CD8-positive, alpha-beta memory T cell (primary cell): ENCODE results near the gene FOXL3. TPM values are rescaled to one million over a fixed set of nuclear protein-coding genes. Genes with fewer than 3 reads are reported as not detected.

Experiments
- CTCF ChIA-PET: fragments of 350-600 bp; sonication (Branson Sonifier 250); formaldehyde crosslinking; loops from one replicate; lab custom pipeline; 2021; ENCODE audit warnings: antibody characterized with exemption; lab: Charles Lee
- POLR2A ChIA-PET: fragments of 350-600 bp; sonication (Branson Sonifier 250); formaldehyde crosslinking; loops from one replicate; lab custom pipeline; 2021; ENCODE audit warnings: antibody characterized with exemption; lab: Charles Lee
- DNase-seq, 5 donors: peaks; one replicate each; pipeline versions ENCODE4 v3.0.0 to v3.0.0-alpha.2; 2020 to 2022; ENCODE audit warnings: mixed read lengths in 1 of 5
- H3K27ac ChIP-seq: one replicate; pipeline ENCODE4 v1.7.0; 2013; ENCODE audit warnings: low read depth, mild to moderate bottlenecking, low read length, moderate library complexity
- H3K27me3 ChIP-seq: 2 replicates; pipeline ENCODE4 v1.7.0; 2013; ENCODE audit warnings: low read length, mild to moderate bottlenecking; ENCODE audit not compliant: insufficient read depth, poor library complexity, severe bottlenecking
- H3K36me3 ChIP-seq: 2 replicates; pipeline ENCODE4 v1.7.0; 2013; ENCODE audit warnings: mild to moderate bottlenecking, low read length, moderate library complexity; ENCODE audit not compliant: insufficient read depth
- H3K4me1 ChIP-seq: 2 replicates; pipeline ENCODE4 v1.7.0; 2013; ENCODE audit warnings: mild to moderate bottlenecking, low read length, moderate library complexity; ENCODE audit not compliant: insufficient read depth
- H3K4me3 ChIP-seq: 2 replicates; pipeline ENCODE4 v1.7.0; 2013; ENCODE audit warnings: mild to moderate bottlenecking, low read length
- H3K9me3 ChIP-seq: 2 replicates; pipeline ENCODE4 v1.7.0; 2013; ENCODE audit warnings: mild to moderate bottlenecking, low read length
- H3K27ac Mint-ChIP-seq, 8 donors: one replicate each; pipeline ENCODE4 v1.8.0; 2020 to 2021; ENCODE audit warnings: mixed read lengths in 8 of 8, mild to moderate bottlenecking in 6 of 8, inconsistent platforms in 3 of 8, moderate library complexity in 3 of 8
- H3K27me3 Mint-ChIP-seq, 2 donors: one replicate each; pipeline ENCODE4 v1.8.0; 2020 to 2021; ENCODE audit warnings: mixed read lengths in 2 of 2, mild to moderate bottlenecking in 1 of 2, moderate library complexity in 1 of 2
- H3K36me3 Mint-ChIP-seq, 3 donors: one replicate each; pipeline ENCODE4 v1.8.0; 2020 to 2021; ENCODE audit warnings: mixed read lengths in 3 of 3, inconsistent platforms in 1 of 3, mild to moderate bottlenecking in 1 of 3
- H3K4me1 Mint-ChIP-seq, 3 donors: one replicate each; pipeline ENCODE4 v1.8.0; 2020 to 2021; ENCODE audit warnings: mixed read lengths in 3 of 3, inconsistent platforms in 1 of 3, mild to moderate bottlenecking in 1 of 3
- H3K4me3 Mint-ChIP-seq, 7 donors: one replicate each; pipeline ENCODE4 v1.8.0; 2020 to 2021; ENCODE audit warnings: mixed read lengths in 7 of 7, mild to moderate bottlenecking in 6 of 7, moderate library complexity in 4 of 7, inconsistent platforms in 2 of 7
- H3K9me3 Mint-ChIP-seq, 5 donors: one replicate each; pipeline ENCODE4 v1.8.0; 2020 to 2022; ENCODE audit warnings: mixed read lengths in 5 of 5, mild to moderate bottlenecking in 3 of 5, moderate library complexity in 2 of 5, inconsistent platforms in 1 of 5
- polyA plus RNA-seq: library from polyadenylated mRNA; unstranded; fragments of 300-500 nt; fragmentation: Illumina TruSeq; gene quantifications from one replicate; pipeline ENCODE4 v1.2.3, GENCODE V29; 2021
- total RNA-seq, 2 experiments: library from RNA; stranded (reverse); gene quantifications; one replicate each; pipeline ENCODE4 v1.2.3, GENCODE V29; 2021

Gene FOXL3
- total and polyA plus RNA-seq, 3 experiments from 2014 or later: not detected

DNA sequence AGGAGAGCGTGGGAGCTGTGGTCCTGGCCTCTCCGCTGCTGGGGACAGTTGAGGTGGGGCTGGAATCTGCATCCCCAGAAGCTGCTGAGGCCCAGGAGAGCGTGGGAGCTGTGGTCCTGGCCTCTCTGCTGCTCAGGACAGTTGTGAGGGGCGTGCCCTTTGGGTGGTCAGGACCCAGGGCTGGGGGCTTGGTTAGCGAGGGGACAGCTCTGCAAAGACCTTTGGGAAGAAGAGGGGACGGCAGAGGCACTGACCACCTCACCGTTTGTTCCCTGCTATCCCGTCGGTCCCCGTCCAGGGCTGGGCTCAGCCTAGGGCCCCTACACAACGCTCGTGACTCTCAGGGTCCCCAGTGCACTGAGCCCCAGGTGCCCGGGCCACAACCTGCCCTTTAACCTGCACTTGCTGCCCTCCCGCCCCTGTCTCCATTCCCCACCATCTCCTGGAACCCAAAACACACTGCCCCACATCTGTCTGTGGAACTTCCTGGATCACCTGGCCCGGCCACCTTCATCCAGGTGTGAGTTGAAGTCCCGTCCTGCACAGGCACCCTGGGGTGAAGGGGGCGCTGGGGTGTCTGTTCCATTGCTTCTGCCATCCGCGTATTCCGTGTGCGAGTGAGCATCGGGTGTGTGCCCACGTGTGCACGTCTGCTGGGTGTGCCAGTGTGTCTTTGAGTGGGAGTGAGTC, 14.1 kb downstream of the FOXL3 start:
- H3K9me3 ChIP-seq: no peaks in the 10 kb centered on the region
- Mint-ChIP-seq H3K9me3 (peaks cover 0 to 3% (median 0%) of the 10 kb centered on the region in 5 donors), H3K27ac (no peak overlapping the region), H3K4me3 (no peak overlapping the region), H3K27me3 (peaks cover 5 to 13% of the 10 kb centered on the region in 2 donors), H3K36me3 (no peaks in the 10 kb centered on the region), H3K4me1 (no peaks in the 10 kb centered on the region)
- H3K36me3 ChIP-seq: no peaks in the 10 kb centered on the region
- H3K27ac ChIP-seq: no peak overlapping the region
- no peaks in the 10 kb centered on the region for H3K27me3 ChIP-seq
- CTCF ChIA-PET: no interaction called here
- DNase-seq: no peak
- no peak overlapping the region for H3K4me3 ChIP-seq
- POLR2A ChIA-PET: no interaction called here
- no peaks in the 10 kb centered on the region for H3K4me1 ChIP-seq

GRCh38 chr7:304574-305409, 14.8 kb downstream of the FOXL3 start:
- H3K27me3 ChIP-seq: no peaks in the 10 kb centered on the region
- no peak overlapping the region for H3K4me3 ChIP-seq
- peaks cover 5 to 16% of the 10 kb centered on the region in 2 donors for H3K27me3 Mint-ChIP-seq
- H3K9me3 Mint-ChIP-seq: peaks cover 0 to 3% (median 0%) of the 10 kb centered on the region in 5 donors
- no peaks in the 10 kb centered on the region for H3K9me3 ChIP-seq
- no peaks in the 10 kb centered on the region for H3K4me1 ChIP-seq
- ChIA-PET POLR2A (no interaction called here), CTCF (interaction anchor here (1.0 kb wide), 1 partner anchor 17 kb away, joined by 4 read pairs; no protein-coding TSS in a partner anchor)
- no peaks in the 10 kb centered on the region for H3K36me3 ChIP-seq
- no peak overlapping the region for H3K27ac ChIP-seq
- no peak overlapping the region for H3K4me3 Mint-ChIP-seq
- no peaks in the 10 kb centered on the region for H3K4me1 Mint-ChIP-seq
- no peaks in the 10 kb centered on the region for H3K36me3 Mint-ChIP-seq
- no peak overlapping the region for H3K27ac Mint-ChIP-seq
- no peak for DNase-seq

DNA sequence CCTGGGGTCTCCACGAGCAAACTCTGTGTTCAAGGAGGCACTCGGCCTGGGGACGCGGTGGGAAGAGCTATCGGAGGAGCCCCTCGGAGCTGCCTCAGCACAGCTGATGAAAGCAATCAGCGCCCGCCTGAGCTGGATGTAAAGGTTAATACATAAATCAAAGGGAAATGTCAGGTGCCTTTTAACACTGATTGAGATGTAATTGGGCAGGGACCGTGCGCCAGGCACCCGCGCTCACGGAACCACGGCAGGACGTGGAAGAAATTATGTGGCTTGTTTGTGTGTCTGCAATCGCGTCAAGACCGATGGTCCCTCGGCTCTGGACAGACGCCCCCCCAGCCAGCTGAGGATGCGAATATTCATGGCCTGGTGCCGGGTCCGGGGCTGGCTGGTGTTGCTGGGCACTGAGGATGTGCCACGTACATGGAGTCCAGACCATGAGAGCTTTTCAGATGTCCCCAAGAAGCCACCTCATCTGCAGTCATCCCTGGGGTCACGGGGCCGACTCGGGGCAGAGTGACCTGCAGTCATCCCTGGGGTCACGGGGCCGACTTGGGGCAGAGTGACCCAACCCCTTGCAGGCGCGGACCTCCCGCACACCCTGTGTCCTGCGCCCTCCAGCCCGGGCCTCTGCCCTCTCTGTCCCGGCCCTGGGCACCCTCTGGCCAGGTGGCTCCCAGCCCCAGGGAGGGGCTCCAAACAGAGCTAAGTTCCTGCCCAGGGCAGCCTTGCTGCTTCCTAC, 15.6 kb downstream of the FOXL3 start:
- H3K27ac Mint-ChIP-seq: no peak overlapping the region
- Histone ChIP-seq H3K27me3 (no peaks in the 10 kb centered on the region), H3K27ac (no peak overlapping the region), H3K4me1 (no peaks in the 10 kb centered on the region), H3K4me3 (no peak overlapping the region), H3K9me3 (no peaks in the 10 kb centered on the region), H3K36me3 (no peaks in the 10 kb centered on the region)
- no peak for DNase-seq
- ChIA-PET POLR2A (no interaction called here), CTCF (interaction anchor here (1.0 kb wide), 1 partner anchor 16 kb away, joined by 4 read pairs; no protein-coding TSS in a partner anchor)
- no peak overlapping the region for H3K4me3 Mint-ChIP-seq
- H3K4me1 Mint-ChIP-seq: no peaks in the 10 kb centered on the region
- peaks cover 0 to 3% (median 0%) of the 10 kb centered on the region in 5 donors for H3K9me3 Mint-ChIP-seq
- H3K27me3 Mint-ChIP-seq: peaks cover 5 to 16% of the 10 kb centered on the region in 2 donors
- H3K36me3 Mint-ChIP-seq: no peaks in the 10 kb centered on the region

DNA sequence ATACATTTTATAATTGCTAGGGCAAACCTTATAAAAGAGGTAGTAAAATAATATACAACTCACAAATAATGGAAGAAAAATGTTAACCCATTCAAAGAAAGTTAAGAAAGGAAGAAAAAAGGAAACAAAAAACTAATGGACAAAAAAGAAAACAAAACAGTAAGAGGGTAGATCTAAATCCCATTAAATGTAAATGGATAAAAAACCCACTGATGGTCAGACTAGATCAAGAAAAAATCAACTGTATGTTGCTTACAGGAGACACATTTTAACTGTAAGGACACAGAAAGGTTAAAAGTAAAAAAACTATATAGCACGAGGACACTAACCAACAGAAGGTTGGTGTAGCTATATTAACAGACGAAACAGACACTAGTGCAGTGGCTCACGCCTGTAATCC, 18.0 kb downstream of the FOXL3 start:
- no peak overlapping the region for H3K27ac Mint-ChIP-seq
- no peaks in the 10 kb centered on the region for H3K4me1 ChIP-seq
- H3K4me3 ChIP-seq: no peak overlapping the region
- no peak overlapping the region for H3K4me3 Mint-ChIP-seq
- peaks cover 0 to 3% (median 0%) of the 10 kb centered on the region in 5 donors for H3K9me3 Mint-ChIP-seq
- no peaks in the 10 kb centered on the region for H3K27me3 ChIP-seq
- H3K36me3 ChIP-seq: no peaks in the 10 kb centered on the region
- H3K9me3 ChIP-seq: no peaks in the 10 kb centered on the region
- POLR2A ChIA-PET: no interaction called here
- no peaks in the 10 kb centered on the region for H3K4me1 Mint-ChIP-seq
- H3K36me3 Mint-ChIP-seq: no peaks in the 10 kb centered on the region
- CTCF ChIA-PET: no interaction called here
- DNase-seq: no peak
- no peak overlapping the region for H3K27ac ChIP-seq
- H3K27me3 Mint-ChIP-seq: peaks cover 13 to 31% of the 10 kb centered on the region in 2 donors

GRCh38 chr7:309586-310228, 19.7 kb downstream of the FOXL3 start:
- Mint-ChIP-seq H3K4me1 (no peaks in the 10 kb centered on the region), H3K36me3 (no peaks in the 10 kb centered on the region), H3K27me3 (peaks cover 20 to 35% of the 10 kb centered on the region in 2 donors), H3K4me3 (no peak overlapping the region), H3K9me3 (peaks cover 0 to 3% (median 0%) of the 10 kb centered on the region in 5 donors), H3K27ac (peak overlapping the region in 1 of 8 donors; percentile 48)
- Histone ChIP-seq H3K27me3 (no peaks in the 10 kb centered on the region), H3K4me1 (no peaks in the 10 kb centered on the region), H3K9me3 (no peaks in the 10 kb centered on the region), H3K27ac (no peak overlapping the region), H3K36me3 (no peaks in the 10 kb centered on the region), H3K4me3 (no peak overlapping the region)
- ChIA-PET POLR2A (no interaction called here), CTCF (no interaction called here)
- DNase-seq: no peak

DNA sequence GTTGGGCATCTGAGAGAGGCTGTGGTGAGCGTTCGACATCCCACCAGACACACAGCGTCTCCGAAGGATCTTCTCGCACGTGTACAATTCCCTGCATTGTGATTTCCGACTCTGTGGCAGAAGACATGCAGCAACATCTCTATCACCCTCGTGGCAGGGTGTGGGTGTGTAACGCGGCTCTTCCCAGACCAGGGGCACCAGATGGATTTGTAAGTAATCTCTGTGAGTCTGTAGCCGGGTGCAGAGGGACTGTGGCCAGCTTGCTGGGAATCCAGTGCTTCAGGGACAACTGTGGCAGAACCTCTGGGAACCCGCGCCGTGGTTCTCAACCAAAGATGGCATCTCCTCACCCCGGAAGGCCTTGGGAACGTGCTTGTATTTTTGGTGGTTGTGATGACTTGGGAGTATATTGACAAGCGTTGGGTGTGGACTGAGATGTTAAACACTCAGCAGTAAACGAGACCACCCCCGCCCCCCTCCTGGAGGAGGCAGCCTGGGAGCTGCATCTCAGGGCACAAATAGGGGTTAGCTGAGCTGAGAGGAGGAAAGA, 21.2 kb downstream of the FOXL3 start:
- H3K36me3 Mint-ChIP-seq: no peaks in the 10 kb centered on the region
- H3K27me3 Mint-ChIP-seq: peaks cover 25 to 47% of the 10 kb centered on the region in 2 donors
- H3K27me3 ChIP-seq: no peaks in the 10 kb centered on the region
- no peaks in the 10 kb centered on the region for H3K4me1 ChIP-seq
- H3K4me3 ChIP-seq: no peak overlapping the region
- no peak overlapping the region for H3K4me3 Mint-ChIP-seq
- no peaks in the 10 kb centered on the region for H3K36me3 ChIP-seq
- no peak overlapping the region for H3K27ac Mint-ChIP-seq
- ChIA-PET CTCF (no interaction called here), POLR2A (no interaction called here)
- DNase-seq: peak in 1 of 5 donors; percentile 9
- H3K9me3 ChIP-seq: no peaks in the 10 kb centered on the region
- H3K4me1 Mint-ChIP-seq: no peaks in the 10 kb centered on the region
- H3K9me3 Mint-ChIP-seq: peaks cover 0 to 5% (median 2%) of the 10 kb centered on the region in 5 donors
- no peak overlapping the region for H3K27ac ChIP-seq

DNA sequence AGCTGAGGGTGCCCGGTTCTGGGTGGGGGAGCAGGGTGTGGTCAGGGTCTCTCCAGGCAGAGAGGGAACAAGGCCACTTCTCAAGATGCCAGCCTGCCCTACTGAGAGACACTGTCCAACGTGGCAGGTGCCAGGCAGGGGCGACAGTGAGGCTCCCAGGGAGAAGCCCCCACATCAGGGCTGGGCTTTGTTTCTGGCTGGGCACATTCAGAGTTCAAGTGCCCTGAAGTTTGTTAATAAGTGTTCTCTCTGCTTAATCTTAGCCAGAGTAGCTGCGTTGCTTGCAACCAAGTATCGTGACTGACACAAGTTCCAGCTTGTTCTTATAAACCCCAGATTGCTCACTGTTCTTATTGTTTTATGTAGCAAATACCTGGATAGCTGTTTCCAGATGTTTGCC, 21.8 kb downstream of the FOXL3 start:
- POLR2A ChIA-PET: no interaction called here
- DNase-seq: peak in 1 of 5 donors; percentile 8
- H3K9me3 Mint-ChIP-seq: peaks cover 0 to 5% (median 2%) of the 10 kb centered on the region in 5 donors
- H3K27me3 Mint-ChIP-seq: peaks cover 24 to 51% of the 10 kb centered on the region in 2 donors
- CTCF ChIA-PET: no interaction called here
- Histone ChIP-seq H3K4me1 (no peaks in the 10 kb centered on the region), H3K36me3 (no peaks in the 10 kb centered on the region), H3K27me3 (no peaks in the 10 kb centered on the region), H3K9me3 (no peaks in the 10 kb centered on the region), H3K4me3 (no peak overlapping the region), H3K27ac (no peak overlapping the region)
- peak overlapping the region in 1 of 8 donors; percentile 12 for H3K27ac Mint-ChIP-seq
- H3K36me3 Mint-ChIP-seq: no peaks in the 10 kb centered on the region
- H3K4me1 Mint-ChIP-seq: no peaks in the 10 kb centered on the region
- no peak overlapping the region for H3K4me3 Mint-ChIP-seq
